Upper lobe of left lung (tissue), 6 donors: ENCODE measurements around the gene GADL1. TPM values are rescaled to one million over a fixed set of nuclear protein-coding genes. Genes with fewer than 3 reads are reported as not detected.

Experiments
- ATAC-seq, 2 donors: fragments of 200-7000 bp; cut with Tn5 transposase; one replicate each; pipeline ENCODE4 v1.9.1; 2022; ENCODE audit warnings: mild to moderate bottlenecking in 2 of 2, moderate library complexity in 2 of 2; ENCODE audit not compliant: low FRiP score in 2 of 2
- DNase-seq, 2 donors: peaks; one replicate each; pipeline ENCODE4 v3.0.0-alpha.2; 2019 to 2020
- H3K27ac ChIP-seq, 4 donors: fragments of 200-600 bp; sonication (generic); one replicate each; pipeline ENCODE4 v1.5.1; 2016 to 2019
- H3K27me3 ChIP-seq, 4 donors: fragments of 200-600 bp; sonication (generic); one replicate each; pipeline ENCODE4 v1.5.1; 2017 to 2019
- H3K36me3 ChIP-seq, 4 donors: fragments of 200-600 bp; sonication (generic); one replicate each; pipeline ENCODE4 v1.5.1; 2016 to 2019
- H3K4me1 ChIP-seq, 4 donors: fragments of 200-600 bp; sonication (generic); one replicate each; pipeline ENCODE4 v1.5.1; 2018 to 2019
- H3K4me3 ChIP-seq, 4 donors: fragments of 200-600 bp; sonication (generic); one replicate each; pipeline ENCODE4 v1.5.1; 2017 to 2019; ENCODE audit warnings: mild to moderate bottlenecking in 2 of 4, moderate library complexity in 1 of 4
- H3K9me3 ChIP-seq, 4 donors: fragments of 200-600 bp; sonication (generic); one replicate each; pipeline ENCODE4 v1.5.1; 2018 to 2019
- CTCF ChIP-seq, 6 experiments: fragments of 450-650 bp in 4 of 6; fragments of 200-600 bp in 2 of 6; sonication (generic) in 2 of 6; IDR thresholded peaks; one replicate each; pipeline ENCODE4 v1.5.1; 2016 to 2019; ENCODE audit warnings: antibody characterized with exemption in 6 of 6
- EP300 ChIP-seq, 4 donors: sonication (generic); formaldehyde crosslinking; IDR thresholded peaks; one replicate each; pipeline ENCODE4 v1.5.1; 2017; ENCODE audit warnings: antibody characterized with exemption in 4 of 4, control low read depth in 2 of 4
- POLR2A ChIP-seq, 4 donors: fragments of 450-650 bp; IDR thresholded peaks; one replicate each; pipeline ENCODE4 v1.5.1; 2016 to 2017; ENCODE audit warnings: antibody characterized with exemption in 4 of 4, mild to moderate bottlenecking in 2 of 4
- POLR2AphosphoS5 ChIP-seq, 2 donors: sonication (generic); formaldehyde crosslinking; IDR thresholded peaks; one replicate each; pipeline ENCODE4 v1.5.1; 2017; ENCODE audit warnings: antibody characterized with exemption in 2 of 2
- WGBS, 2 donors: methylation state at CpG; one replicate each; pipeline ENCODE4 v1.1.5; 2017 to 2018; 5-methylcytosine and 5-hydroxymethylcytosine counted together
- total RNA-seq, 6 donors: library from RNA; depleted of rRNA in 4 of 6; stranded (reverse); fragments of >200 nt in 4 of 6; gene quantifications; one replicate each; pipeline versions ENCODE4 v1.1.0 to v1.2.1, GENCODE V29; 2016 to 2021
- donor health status: DM: no; HTN: no; CAD: no; lungs with moderate emphysema.
- donor health status: DM: no; HTN: yes; CAD: no; lungs with severe emphysema.

GADL1 gene
- total RNA-seq, 6 donors from 2014 or later: 0.07 TPM; not detected in 5

GRCh38 chr3:30741889-30742288 is 152.6 kb downstream of the GADL1 start:
- no peaks in the 10 kb centered on the region for H3K36me3 ChIP-seq
- H3K4me1 ChIP-seq: no peaks in the 10 kb centered on the region
- no peak overlapping the region for H3K4me3 ChIP-seq
- no peak for TF ChIP-seq POLR2AphosphoS5 (IDR thresholded peaks at IDR 0.05)
- no peak for TF ChIP-seq CTCF (IDR thresholded peaks at IDR 0.05)
- no peaks in the 10 kb centered on the region for H3K9me3 ChIP-seq
- DNase-seq (no peak), ATAC-seq (no peak)
- no peak overlapping the region for H3K27ac ChIP-seq
- H3K27me3 ChIP-seq: no peaks in the 10 kb centered on the region
- 100% methylated on average over 2 of the region's 2 CpGs for WGBS, 2 donors

DNA sequence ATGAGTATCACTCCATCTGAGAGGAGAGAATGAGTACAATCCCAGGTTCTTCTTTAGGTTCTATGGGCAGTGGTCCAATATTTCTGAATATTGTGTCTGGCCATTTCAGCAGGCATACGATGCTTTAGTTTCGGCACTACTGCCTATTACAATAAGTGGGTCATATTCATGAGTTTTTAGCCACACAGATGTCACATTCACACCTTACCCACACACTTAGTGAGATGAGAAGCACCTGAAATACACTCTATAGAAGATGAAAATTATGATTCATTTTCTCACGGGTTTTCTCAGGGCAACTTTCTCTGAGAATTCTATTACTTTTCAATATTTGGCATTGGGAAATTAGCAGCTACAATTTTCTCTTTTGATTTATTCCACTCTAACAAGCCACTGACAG is 155.9 kb downstream of the GADL1 start:
- TF ChIP-seq POLR2A (IDR thresholded peaks at IDR 0.05) (no peak), POLR2AphosphoS5 (IDR thresholded peaks at IDR 0.05) (no peak), CTCF (IDR thresholded peaks at IDR 0.05) (no peak), EP300 (IDR thresholded peaks at IDR 0.05) (no peak)
- WGBS, 2 donors: 92 to 96% methylated on average over 3 of the region's 3 CpGs
- Histone ChIP-seq H3K4me1 (no peaks in the 10 kb centered on the region), H3K36me3 (no peaks in the 10 kb centered on the region), H3K27me3 (no peaks in the 10 kb centered on the region), H3K4me3 (no peak overlapping the region), H3K27ac (no peak overlapping the region), H3K9me3 (no peaks in the 10 kb centered on the region)
- ATAC-seq (no peak), DNase-seq (no peak)

- H3K4me1 ChIP-seq: no peaks in the 10 kb centered on the region
- no peak for ATAC-seq
Observed at GRCh38 chr3:30737743-30738499, 156.5 kb downstream of the GADL1 start.

GRCh38 chr3:30733696-30734095 is 160.8 kb downstream of the GADL1 start:
- H3K36me3 ChIP-seq: no peaks in the 10 kb centered on the region
- H3K27ac ChIP-seq: no peak overlapping the region
- no peak for TF ChIP-seq EP300 (IDR thresholded peaks at IDR 0.05)
- TF ChIP-seq CTCF (IDR thresholded peaks at IDR 0.05): no peak
- no peak for TF ChIP-seq POLR2A (IDR thresholded peaks at IDR 0.05)
- TF ChIP-seq POLR2AphosphoS5 (IDR thresholded peaks at IDR 0.05): no peak
- H3K27me3 ChIP-seq: no peaks in the 10 kb centered on the region
- 89 to 94% methylated on average over 2 of the region's 2 CpGs for WGBS, 2 donors
- ATAC-seq: no peak
- DNase-seq: no peak
- H3K4me3 ChIP-seq: no peak overlapping the region
- H3K4me1 ChIP-seq: no peaks in the 10 kb centered on the region
- H3K9me3 ChIP-seq: no peaks in the 10 kb centered on the region

More at GRCh38 chr3:30737743-30738499, 156.5 kb downstream of the GADL1 start:
- Histone ChIP-seq H3K36me3 (no peaks in the 10 kb centered on the region), H3K27ac (no peak overlapping the region), H3K9me3 (no peaks in the 10 kb centered on the region), H3K4me3 (no peak overlapping the region), H3K27me3 (no peaks in the 10 kb centered on the region)
- 84 to 87% methylated on average over 3 of the region's 3 CpGs for WGBS, 2 donors
- no peak for TF ChIP-seq EP300 (IDR thresholded peaks at IDR 0.05)
- TF ChIP-seq POLR2AphosphoS5 (IDR thresholded peaks at IDR 0.05): no peak
- no peak for TF ChIP-seq CTCF (IDR thresholded peaks at IDR 0.05)
- TF ChIP-seq POLR2A (IDR thresholded peaks at IDR 0.05): no peak
- DNase-seq: no peak

- Histone ChIP-seq H3K27me3 (no peaks in the 10 kb centered on the region), H3K9me3 (no peaks in the 10 kb centered on the region), H3K4me1 (no peaks in the 10 kb centered on the region), H3K27ac (no peak overlapping the region), H3K36me3 (no peaks in the 10 kb centered on the region), H3K4me3 (no peak overlapping the region)
- 78 to 86% methylated on average over 1 of the region's 1 CpG for WGBS, 2 donors
- DNase-seq: no peak
- TF ChIP-seq POLR2AphosphoS5 (IDR thresholded peaks at IDR 0.05) (no peak), POLR2A (IDR thresholded peaks at IDR 0.05) (no peak), CTCF (IDR thresholded peaks at IDR 0.05) (no peak), EP300 (IDR thresholded peaks at IDR 0.05) (no peak)
- ATAC-seq: no peak
Observed at GRCh38 chr3:30733209-30733608, 161.3 kb downstream of the GADL1 start.
